Activated naive CD4-positive, alpha-beta T cell treated with anti-CD3 and anti-CD28 coated beads for 36 hours (primary cell): ENCODE results near the gene HDC. TPM values are rescaled to one million over a fixed set of nuclear protein-coding genes. Genes with fewer than 3 reads are reported as not detected.

Source experiments
- CTCF ChIA-PET: fragments of 350-600 bp; sonication (Branson Sonifier 250); formaldehyde crosslinking; loops from one replicate; lab custom pipeline; 2021; ENCODE audit warnings: antibody characterized with exemption; lab: Charles Lee
- DNase-seq: peaks from one replicate; pipeline ENCODE4 v3.0.0-alpha.2; 2020
- H3K27ac Mint-ChIP-seq: one replicate; pipeline ENCODE4 v1.8.0; 2021; ENCODE audit warnings: mild to moderate bottlenecking, mixed read lengths
- H3K27me3 Mint-ChIP-seq: one replicate; pipeline ENCODE4 v1.8.0; 2021; ENCODE audit warnings: low read depth, mixed read lengths
- H3K36me3 Mint-ChIP-seq: one replicate; pipeline ENCODE4 v1.8.0; 2021; ENCODE audit warnings: low read depth, mixed read lengths
- H3K4me1 Mint-ChIP-seq: one replicate; pipeline ENCODE4 v1.8.0; 2021; ENCODE audit warnings: low read depth, mixed read lengths
- H3K4me3 Mint-ChIP-seq: one replicate; pipeline ENCODE4 v1.8.0; 2021; ENCODE audit warnings: mild to moderate bottlenecking, moderate library complexity, mixed read lengths
- H3K9me3 Mint-ChIP-seq: one replicate; pipeline ENCODE4 v1.8.0; 2021; ENCODE audit warnings: mixed read lengths
- intact Hi-C: fragments of 100-400 bp; cut with micrococcal nuclease; formaldehyde crosslinking; loops from one replicate; pipeline ENCODE4 v1.15.1; 2023
- total RNA-seq, 2 experiments: library from RNA; stranded (reverse); gene quantifications; one replicate each; pipeline ENCODE4 v1.2.3, GENCODE V29; 2021

HDC gene
- total RNA-seq = 1 to 10 TPM in 1 of 2 experiments, under 1 TPM in 1; 0.95 to 1.1 TPM

- no peaks in the 10 kb centered on the region for H3K27me3 Mint-ChIP-seq
- no peak within 1 kb of the TSS for H3K4me3 Mint-ChIP-seq
- H3K9me3 Mint-ChIP-seq = peaks cover 2% of the 10 kb centered on the region
- CTCF ChIA-PET = no interaction called here
- no peak within 1 kb of the TSS for H3K27ac Mint-ChIP-seq
- H3K4me1 Mint-ChIP-seq = peaks cover 42% of the 10 kb centered on the region
- DNase-seq = no peak
- H3K36me3 Mint-ChIP-seq = peaks cover 3% of the 10 kb centered on the region
- intact Hi-C loops = loop anchor here (10.0 kb wide), 2 partner anchors 809 to 1111 kb away; partner anchors contain the start of gene COPS2
Observed at GRCh38 chr15:50265620-50266019, at the start of gene HDC. Gene HDC, minus strand, starts transcription at chr15:50265726. Its CDS starts 103 bp downstream, at chr15:50265623.

- H3K27ac Mint-ChIP-seq = no peak overlapping the region
- no peak for DNase-seq
- H3K36me3 Mint-ChIP-seq = peaks cover 21% of the 10 kb centered on the region
- intact Hi-C loops = loop anchor here (5.0 to 10.0 kb wide), 3 partner anchors 65 to 595 kb away; partner anchors contain the start of gene AP4E1
- H3K9me3 Mint-ChIP-seq = peaks cover 7% of the 10 kb centered on the region
- no peak overlapping the region for H3K4me3 Mint-ChIP-seq
- CTCF ChIA-PET = interaction anchor here (1.2 kb wide), 1 partner anchor 30 kb away, joined by 3 read pairs; no protein-coding TSS in a partner anchor
- H3K4me1 Mint-ChIP-seq = peaks cover 15% of the 10 kb centered on the region
- no peaks in the 10 kb centered on the region for H3K27me3 Mint-ChIP-seq
Observed at GRCh38 chr15:50312636-50313035, 47.1 kb upstream of the HDC start.

- peaks cover 37% of the 10 kb centered on the region for H3K36me3 Mint-ChIP-seq
- H3K4me1 Mint-ChIP-seq = peaks cover 7% of the 10 kb centered on the region
- CTCF ChIA-PET = interaction anchor here (1.1 to 1.2 kb wide), 2 partner anchors 124 to 152 kb away, joined by 3 read pairs; no protein-coding TSS in a partner anchor
- DNase-seq = no peak
- H3K27ac Mint-ChIP-seq = no peak overlapping the region
- H3K27me3 Mint-ChIP-seq = no peaks in the 10 kb centered on the region
- no peak overlapping the region for H3K4me3 Mint-ChIP-seq
- intact Hi-C loops = no loop called here
- peaks cover 7% of the 10 kb centered on the region for H3K9me3 Mint-ChIP-seq
Observed at GRCh38 chr15:50307799-50308198, 42.3 kb upstream of the HDC start.

- no peaks in the 10 kb centered on the region for H3K27me3 Mint-ChIP-seq
- H3K27ac Mint-ChIP-seq = no peak overlapping the region
- H3K36me3 Mint-ChIP-seq = peaks cover 54% of the 10 kb centered on the region
- CTCF ChIA-PET = interaction anchor here (1.3 to 1.4 kb wide), 2 partner anchors 9 to 11 kb away, joined by 3 to 6 read pairs; no protein-coding TSS in a partner anchor
- H3K9me3 Mint-ChIP-seq = peaks cover 7% of the 10 kb centered on the region
- no peaks in the 10 kb centered on the region for H3K4me1 Mint-ChIP-seq
- no peak overlapping the region for H3K4me3 Mint-ChIP-seq
- intact Hi-C loops = no loop called here
- DNase-seq = no peak
Observed at GRCh38 chr15:50304836-50305235, 39.3 kb upstream of the HDC start.

- Mint-ChIP-seq H3K4me3 (no peak overlapping the region), H3K27me3 (no peaks in the 10 kb centered on the region), H3K9me3 (no peaks in the 10 kb centered on the region), H3K27ac (no peak overlapping the region), H3K4me1 (no peaks in the 10 kb centered on the region), H3K36me3 (peaks cover 43% of the 10 kb centered on the region)
- DNase-seq = no peak
- intact Hi-C loops = no loop called here
- CTCF ChIA-PET = interaction anchor here (1.4 kb wide), 1 partner anchor 14 kb away, joined by 4 read pairs; no protein-coding TSS in a partner anchor
Observed at GRCh38 chr15:50302581-50302980, 37.1 kb upstream of the HDC start.

GRCh38 chr15:50298340-50298739 lies 32.8 kb upstream of the HDC start:
- Mint-ChIP-seq H3K27ac (no peak overlapping the region), H3K9me3 (no peaks in the 10 kb centered on the region), H3K36me3 (peaks cover 40% of the 10 kb centered on the region), H3K4me1 (no peaks in the 10 kb centered on the region), H3K4me3 (no peak overlapping the region), H3K27me3 (no peaks in the 10 kb centered on the region)
- intact Hi-C loops = no loop called here
- DNase-seq = no peak
- CTCF ChIA-PET = no interaction called here

GRCh38 chr15:50295966-50296365 lies 30.4 kb upstream of the HDC start:
- Mint-ChIP-seq H3K27me3 (no peaks in the 10 kb centered on the region), H3K4me3 (no peak overlapping the region), H3K9me3 (no peaks in the 10 kb centered on the region), H3K27ac (no peak overlapping the region), H3K4me1 (no peaks in the 10 kb centered on the region), H3K36me3 (peaks cover 29% of the 10 kb centered on the region)
- CTCF ChIA-PET = interaction anchor here (0.5 kb wide), 1 partner anchor 379 kb away, joined by 3 read pairs; no protein-coding TSS in a partner anchor
- intact Hi-C loops = no loop called here
- DNase-seq = no peak

GRCh38 chr15:50289749-50290148 lies 24.2 kb upstream of the HDC start:
- H3K36me3 Mint-ChIP-seq = peaks cover 32% of the 10 kb centered on the region
- CTCF ChIA-PET = interaction anchor here (1.5 kb wide), 1 partner anchor 29 kb away, joined by 4 read pairs; no protein-coding TSS in a partner anchor
- H3K4me1 Mint-ChIP-seq = no peaks in the 10 kb centered on the region
- no peak overlapping the region for H3K27ac Mint-ChIP-seq
- H3K27me3 Mint-ChIP-seq = no peaks in the 10 kb centered on the region
- intact Hi-C loops = loop anchor here (2.0 kb wide), 1 partner anchor 15 kb away; no protein-coding TSS in a partner anchor
- no peak for DNase-seq
- no peaks in the 10 kb centered on the region for H3K9me3 Mint-ChIP-seq
- no peak overlapping the region for H3K4me3 Mint-ChIP-seq

- Mint-ChIP-seq H3K9me3 (no peaks in the 10 kb centered on the region), H3K4me3 (no peak overlapping the region), H3K36me3 (peaks cover 31% of the 10 kb centered on the region), H3K27me3 (no peaks in the 10 kb centered on the region), H3K4me1 (no peaks in the 10 kb centered on the region), H3K27ac (no peak overlapping the region)
- DNase-seq = no peak
- intact Hi-C loops = loop anchor here (2.0 kb wide), 1 partner anchor 13 kb away; no protein-coding TSS in a partner anchor
- CTCF ChIA-PET = no interaction called here
Observed at GRCh38 chr15:50287324-50288116, 22.0 kb upstream of the HDC start.

- CTCF ChIA-PET = no interaction called here
- peaks cover 22% of the 10 kb centered on the region for H3K36me3 Mint-ChIP-seq
- no peak overlapping the region for H3K27ac Mint-ChIP-seq
- no peak for DNase-seq
- H3K4me3 Mint-ChIP-seq = no peak overlapping the region
- H3K4me1 Mint-ChIP-seq = peaks cover 20% of the 10 kb centered on the region
- no peaks in the 10 kb centered on the region for H3K27me3 Mint-ChIP-seq
- intact Hi-C loops = no loop called here
- no peaks in the 10 kb centered on the region for H3K9me3 Mint-ChIP-seq
Observed at GRCh38 chr15:50281427-50281826, 15.9 kb upstream of the HDC start.

- no peak overlapping the region for H3K27ac Mint-ChIP-seq
- no peaks in the 10 kb centered on the region for H3K27me3 Mint-ChIP-seq
- DNase-seq = no peak
Observed at GRCh38 chr15:50280271-50280670, 14.7 kb upstream of the HDC start.

GRCh38 chr15:50278496-50278895 lies 13.0 kb upstream of the HDC start:
- peaks cover 42% of the 10 kb centered on the region for H3K4me1 Mint-ChIP-seq
- H3K4me3 Mint-ChIP-seq = no peak overlapping the region
- CTCF ChIA-PET = interaction anchor here (0.7 to 1.8 kb wide), 5 partner anchors 16 to 97 kb away, joined by 3 to 7 read pairs (median 4); no protein-coding TSS in a partner anchor
- peak overlapping the region; percentile 78 for H3K27ac Mint-ChIP-seq
- intact Hi-C loops = loop anchor here (5.0 kb wide), 1 partner anchor 74 kb away; no protein-coding TSS in a partner anchor
- H3K27me3 Mint-ChIP-seq = no peaks in the 10 kb centered on the region
- peaks cover 16% of the 10 kb centered on the region for H3K36me3 Mint-ChIP-seq
- no peaks in the 10 kb centered on the region for H3K9me3 Mint-ChIP-seq
- no peak for DNase-seq

More at GRCh38 chr15:50280271-50280670, 14.7 kb upstream of the HDC start:
- Mint-ChIP-seq H3K36me3 (peaks cover 21% of the 10 kb centered on the region), H3K4me3 (no peak overlapping the region), H3K9me3 (no peaks in the 10 kb centered on the region), H3K4me1 (peaks cover 32% of the 10 kb centered on the region)
- CTCF ChIA-PET = no interaction called here
- intact Hi-C loops = no loop called here
